Measurements from ENCODE around the gene MTCL3.

Gene MTCL3

DNA sequence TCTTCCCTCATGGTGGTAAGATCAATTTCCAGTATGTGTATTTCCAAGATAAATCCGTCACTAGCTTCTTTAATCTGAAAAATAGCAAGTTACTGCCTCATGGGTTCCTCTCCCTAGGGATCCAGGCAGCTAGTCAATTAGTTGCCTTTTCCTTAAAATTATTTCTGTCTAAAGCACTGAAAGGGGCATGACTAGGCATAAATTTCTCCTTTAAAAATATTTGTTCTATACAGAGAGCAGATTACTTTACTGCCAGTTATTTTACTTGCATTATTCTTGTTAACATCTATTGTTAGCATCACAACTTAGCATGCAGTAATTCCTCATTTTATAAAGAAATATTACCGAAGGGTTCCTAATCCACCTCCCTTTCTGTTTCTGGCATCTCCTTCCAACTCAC lies 1.4 kb downstream of the MTCL3 start:
- no peak for DNase-seq (ENCODE audit: low read depth, low spot score)
- ChIA-PET POLR2A (no interaction called here), CTCF (interaction anchor here (1.2 to 7.9 kb wide), 18 partner anchors 11 to 251 kb away, joined by 3 to 97 read pairs (median 10); partner anchors contain the start of genes KIAA0408 and RNF146)
- no peak overlapping the region for H3K4me3 ChIP-seq (ENCODE audit: low read depth, low read length)
- TF ChIP-seq, protein P1, sequence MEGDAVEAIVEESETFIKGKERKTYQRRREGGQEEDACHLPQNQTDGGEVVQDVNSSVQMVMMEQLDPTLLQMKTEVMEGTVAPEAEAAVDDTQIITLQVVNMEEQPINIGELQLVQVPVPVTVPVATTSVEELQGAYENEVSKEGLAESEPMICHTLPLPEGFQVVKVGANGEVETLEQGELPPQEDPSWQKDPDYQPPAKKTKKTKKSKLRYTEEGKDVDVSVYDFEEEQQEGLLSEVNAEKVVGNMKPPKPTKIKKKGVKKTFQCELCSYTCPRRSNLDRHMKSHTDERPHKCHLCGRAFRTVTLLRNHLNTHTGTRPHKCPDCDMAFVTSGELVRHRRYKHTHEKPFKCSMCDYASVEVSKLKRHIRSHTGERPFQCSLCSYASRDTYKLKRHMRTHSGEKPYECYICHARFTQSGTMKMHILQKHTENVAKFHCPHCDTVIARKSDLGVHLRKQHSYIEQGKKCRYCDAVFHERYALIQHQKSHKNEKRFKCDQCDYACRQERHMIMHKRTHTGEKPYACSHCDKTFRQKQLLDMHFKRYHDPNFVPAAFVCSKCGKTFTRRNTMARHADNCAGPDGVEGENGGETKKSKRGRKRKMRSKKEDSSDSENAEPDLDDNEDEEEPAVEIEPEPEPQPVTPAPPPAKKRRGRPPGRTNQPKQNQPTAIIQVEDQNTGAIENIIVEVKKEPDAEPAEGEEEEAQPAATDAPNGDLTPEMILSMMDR (IDR thresholded peaks at IDR 0.05; ENCODE audit: insufficient read depth, low read length, missing control alignments) = no peak

- ChIA-PET CTCF (interaction anchor here (0.9 to 7.9 kb wide), 45 partner anchors 11 to 374 kb away, joined by 3 to 97 read pairs (median 7); partner anchors contain the start of genes KIAA0408 and RNF146), POLR2A (interaction anchor here (0.9 to 2.0 kb wide), 2 partner anchors 32 to 250 kb away, joined by 3 to 9 read pairs; partner anchors contain the start of gene RNF146)
- TF ChIP-seq, protein P1 (IDR thresholded peaks at IDR 0.05; ENCODE audit: insufficient read depth, low read length, missing control alignments) = peak; percentile 80
- DNase-seq (ENCODE audit: low read depth, low spot score) = no peak
- peak overlapping the region; percentile 71 for H3K4me3 ChIP-seq (ENCODE audit: low read depth, low read length)
Observed at GRCh38 chr6:127516662-127517273, 2.4 kb downstream of the MTCL3 start.

- TF ChIP-seq, protein P1 (IDR thresholded peaks at IDR 0.05; ENCODE audit: insufficient read depth, low read length, missing control alignments) = peak; percentile 35
- peak overlapping the region; percentile 71 for H3K4me3 ChIP-seq (ENCODE audit: low read depth, low read length)
- ChIA-PET POLR2A (interaction anchor here (0.8 to 2.0 kb wide), 4 partner anchors 30 to 249 kb away, joined by 3 to 9 read pairs (median 3); partner anchors contain the start of gene RNF146), CTCF (interaction anchor here (0.7 to 7.9 kb wide), 49 partner anchors 10 to 373 kb away, joined by 3 to 97 read pairs (median 6); partner anchors contain the start of genes KIAA0408 and RNF146)
- no peak for DNase-seq (ENCODE audit: low read depth, low spot score)
Observed at GRCh38 chr6:127515794-127516661, 3.1 kb downstream of the MTCL3 start.

GRCh38 chr6:127515234-127515793 lies 3.8 kb downstream of the MTCL3 start:
- ChIA-PET POLR2A (interaction anchor here (0.8 to 2.0 kb wide), 4 partner anchors 29 to 249 kb away, joined by 3 to 9 read pairs (median 3); partner anchors contain the start of gene RNF146), CTCF (interaction anchor here (0.7 to 7.9 kb wide), 34 partner anchors 10 to 324 kb away, joined by 3 to 97 read pairs (median 8); partner anchors contain the start of genes KIAA0408 and RNF146)
- H3K4me3 ChIP-seq (ENCODE audit: low read depth, low read length) = peak overlapping the region; percentile 71
- no peak for DNase-seq (ENCODE audit: low read depth, low spot score)
- TF ChIP-seq, protein P1 (IDR thresholded peaks at IDR 0.05; ENCODE audit: insufficient read depth, low read length, missing control alignments) = peak; percentile 36

GRCh38 chr6:127514773-127515227 lies 4.3 kb downstream of the MTCL3 start:
- TF ChIP-seq, protein P1 (IDR thresholded peaks at IDR 0.05; ENCODE audit: insufficient read depth, low read length, missing control alignments) = no peak
- CTCF ChIA-PET = interaction anchor here (0.7 to 7.9 kb wide), 16 partner anchors 9 to 212 kb away, joined by 3 to 97 read pairs (median 22); partner anchors contain the start of gene KIAA0408
- DNase-seq (ENCODE audit: low read depth, low spot score) = no peak
- H3K4me3 ChIP-seq (ENCODE audit: low read depth, low read length) = peak overlapping the region; percentile 71
- POLR2A ChIA-PET = interaction anchor here (1.0 kb wide), 1 partner anchor 24 kb away, joined by 3 read pairs; no protein-coding TSS in a partner anchor
